GM12878 (cell line): Measurements from ENCODE around the gene NSUN7.

Experiments
- ASH2L ChIP-seq: fragments of 300-600, 200-600 bp; sonication (generic); IDR thresholded peaks from 2 replicates; pipeline ENCODE4 v1.6.1; 2017; ENCODE audit warnings: low read depth, mild to moderate bottlenecking, borderline replicate concordance
- CEBPB ChIP-seq, 2 experiments: fragments of 150-350 bp in 1 of 2; IDR thresholded peaks; 2 replicates each; pipeline ENCODE4 v1.6.1; 2012 to 2014; ENCODE audit warnings: low read depth in 2 of 2, low read length in 2 of 2, borderline replicate concordance in 1 of 2, inconsistent platforms in 1 of 2
- CHD1 ChIP-seq: IDR thresholded peaks from 2 replicates; pipeline ENCODE4 v1.6.1; 2012; ENCODE audit warnings: low read depth, low read length, improper control_type of control experiment
- EZH2 ChIP-seq: IDR thresholded peaks from 2 replicates; pipeline ENCODE4 v1.6.1; 2012; ENCODE audit warnings: low read depth, mild to moderate bottlenecking, control low read depth, inconsistent platforms, low read length, borderline replicate concordance; ENCODE audit not compliant: control insufficient read depth
- FOXK2 ChIP-seq: fragments of 450-650 bp; IDR thresholded peaks from 2 replicates; pipeline ENCODE4 v1.6.1; 2017; ENCODE audit warnings: mild to moderate bottlenecking, moderate library complexity
- FOXM1 ChIP-seq: IDR thresholded peaks from 2 replicates; pipeline ENCODE4 v1.6.1; 2012; ENCODE audit warnings: low read depth, mild to moderate bottlenecking, inconsistent platforms, low read length, moderate library complexity
- POLR2AphosphoS5 ChIP-seq: IDR thresholded peaks from 2 replicates; pipeline ENCODE4 v1.6.1; 2011; ENCODE audit warnings: mild to moderate bottlenecking, low read length, inconsistent platforms
- RBBP5 ChIP-seq: fragments of 200-600 bp; sonication (generic); conservative IDR thresholded peaks from 2 replicates; pipeline ENCODE4 v1.6.1; 2016
- SP1 ChIP-seq: IDR thresholded peaks from one replicate; pipeline ENCODE4 v1.6.1; 2011; ENCODE audit warnings: low read depth, low read length
- SRF ChIP-seq, 2 experiments: IDR thresholded peaks; 2 replicates each; pipeline ENCODE4 v1.6.1; 2011; ENCODE audit warnings: low read depth in 2 of 2, low read length in 2 of 2, mild to moderate bottlenecking in 1 of 2, moderate library complexity in 1 of 2
- SUZ12 ChIP-seq: fragments of 200-600 bp; sonication (generic); IDR thresholded peaks from one replicate; pipeline ENCODE4 v1.6.1; 2018; ENCODE audit warnings: antibody characterized with exemption, mild to moderate bottlenecking; ENCODE audit not compliant: unreplicated experiment
- TF ChIP-seq, protein P1 (sequence below), 3 experiments: IDR thresholded peaks in 2 of 3; conservative IDR thresholded peaks in 1 of 3; 2 replicates each; pipeline ENCODE4 v1.5.1; 2011; ENCODE audit warnings: low read depth in 3 of 3, low read length in 3 of 3, mild to moderate bottlenecking in 3 of 3, control low read depth in 2 of 3, moderate library complexity in 2 of 3, inconsistent platforms in 1 of 3, mixed read lengths in 1 of 3; ENCODE audit not compliant: control insufficient read depth in 2 of 3, insufficient read depth in 1 of 3; ENCODE audit errors: extremely low read depth in 1 of 3

DNA sequence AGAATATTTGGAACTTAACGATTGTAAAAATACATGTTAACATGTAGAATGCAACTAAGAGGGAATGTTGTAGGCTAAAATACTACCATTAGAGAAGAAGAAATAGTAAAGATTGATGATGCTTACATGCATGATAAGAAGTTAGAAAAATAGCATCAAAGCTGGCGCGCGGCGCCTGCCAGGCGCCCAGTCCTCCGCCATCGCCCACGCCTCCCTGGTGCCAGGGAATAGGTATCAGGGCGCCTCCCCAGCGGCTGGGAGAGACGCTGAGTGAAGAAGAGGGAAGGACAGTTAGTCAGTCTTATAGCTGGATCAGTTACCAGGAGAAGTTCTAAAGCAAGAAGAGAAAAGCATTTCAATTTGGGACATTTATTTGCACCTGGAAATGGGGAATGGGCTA, 36.0 kb downstream of the NSUN7 start:
- TF ChIP-seq CEBPB (IDR thresholded peaks at IDR 0.05; ENCODE audit: borderline replicate concordance in 1 of 2, low read depth in 2 of 2, low read length in 2 of 2) (no peak), SUZ12 (no peak), RBBP5 (no peak), CHD1 (no peak), EZH2 (no peak), POLR2AphosphoS5 (no peak), SP1 (no peak), FOXK2 (no peak), SRF (IDR thresholded peaks at IDR 0.05; ENCODE audit: low read depth in 2 of 2, low read length in 2 of 2) (no peak), FOXM1 (no peak), ASH2L (no peak)
- TF ChIP-seq, protein P1, sequence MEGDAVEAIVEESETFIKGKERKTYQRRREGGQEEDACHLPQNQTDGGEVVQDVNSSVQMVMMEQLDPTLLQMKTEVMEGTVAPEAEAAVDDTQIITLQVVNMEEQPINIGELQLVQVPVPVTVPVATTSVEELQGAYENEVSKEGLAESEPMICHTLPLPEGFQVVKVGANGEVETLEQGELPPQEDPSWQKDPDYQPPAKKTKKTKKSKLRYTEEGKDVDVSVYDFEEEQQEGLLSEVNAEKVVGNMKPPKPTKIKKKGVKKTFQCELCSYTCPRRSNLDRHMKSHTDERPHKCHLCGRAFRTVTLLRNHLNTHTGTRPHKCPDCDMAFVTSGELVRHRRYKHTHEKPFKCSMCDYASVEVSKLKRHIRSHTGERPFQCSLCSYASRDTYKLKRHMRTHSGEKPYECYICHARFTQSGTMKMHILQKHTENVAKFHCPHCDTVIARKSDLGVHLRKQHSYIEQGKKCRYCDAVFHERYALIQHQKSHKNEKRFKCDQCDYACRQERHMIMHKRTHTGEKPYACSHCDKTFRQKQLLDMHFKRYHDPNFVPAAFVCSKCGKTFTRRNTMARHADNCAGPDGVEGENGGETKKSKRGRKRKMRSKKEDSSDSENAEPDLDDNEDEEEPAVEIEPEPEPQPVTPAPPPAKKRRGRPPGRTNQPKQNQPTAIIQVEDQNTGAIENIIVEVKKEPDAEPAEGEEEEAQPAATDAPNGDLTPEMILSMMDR (IDR thresholded peaks at IDR 0.05 in 2 of 3, conservative IDR thresholded peaks at IDR 0.05 in 1 of 3; ENCODE audit: control insufficient read depth in 2 of 3, extremely low read depth in 1 of 3, insufficient read depth in 1 of 3, low read depth in 3 of 3, low read length in 3 of 3), result no peak
